ENCODE measurements around the gene PLEKHG5.

The PLEKHG5 gene

DNA sequence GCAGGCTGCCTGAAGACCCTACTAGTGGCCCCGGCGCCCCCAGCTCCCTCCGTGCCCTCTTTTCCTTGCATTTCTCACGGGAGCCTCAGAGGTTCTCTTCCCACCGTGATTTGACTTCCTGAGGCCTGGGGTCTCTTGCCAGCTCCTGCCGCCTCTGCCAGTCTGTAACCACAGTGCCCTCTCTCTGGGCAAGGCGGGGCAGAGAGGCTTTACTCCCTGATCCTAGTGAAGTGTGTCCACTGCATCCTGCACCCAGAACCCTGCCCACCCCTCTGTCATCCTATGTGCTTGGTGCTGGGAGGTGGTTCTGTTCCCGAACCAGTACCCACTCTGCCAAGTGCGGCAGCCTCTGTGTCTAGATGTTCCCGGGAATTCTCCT is 64.5 kb downstream of the PLEKHG5 start:
- no peak overlapping the region for H3K4me3 ChIP-seq (ENCODE audit: low read depth, low read length)
- peaks cover 56% of the 10 kb centered on the region for H3K27me3 ChIP-seq (ENCODE audit: control insufficient read depth, insufficient read depth, low read length)
- H3K4me1 ChIP-seq (ENCODE audit: control insufficient read depth, insufficient read depth, low read length), result peaks cover 7% of the 10 kb centered on the region; the same call in 1 of the 2 replicates
- H3K9me3 ChIP-seq (ENCODE audit: control insufficient read depth, insufficient read depth, low read length), result no peaks in the 10 kb centered on the region
- H3K9ac ChIP-seq (ENCODE audit: low read depth, low read length), result no peak overlapping the region
- H3K27ac ChIP-seq (ENCODE audit: low read depth, low read length), result no peak overlapping the region
- no peaks in the 10 kb centered on the region for H3K36me3 ChIP-seq (ENCODE audit: control insufficient read depth, insufficient read depth, low read length)

- Histone ChIP-seq H3K27me3 (ENCODE audit: control insufficient read depth, insufficient read depth, low read length) (peaks cover 61% of the 10 kb centered on the region), H3K4me3 (ENCODE audit: low read depth, low read length) (no peak overlapping the region), H3K9me3 (ENCODE audit: control insufficient read depth, insufficient read depth, low read length) (no peaks in the 10 kb centered on the region), H3K9ac (ENCODE audit: low read depth, low read length) (no peak overlapping the region), H3K4me1 (ENCODE audit: control insufficient read depth, insufficient read depth, low read length) (peaks cover 7% of the 10 kb centered on the region; the same call in 1 of the 2 replicates), H3K36me3 (ENCODE audit: control insufficient read depth, insufficient read depth, low read length) (no peaks in the 10 kb centered on the region), H3K27ac (ENCODE audit: low read depth, low read length) (no peak overlapping the region)
Observed at GRCh38 chr1:6426277-6426971, 65.0 kb downstream of the PLEKHG5 start.

GRCh38 chr1:6425658-6426057 is 65.8 kb downstream of the PLEKHG5 start:
- H3K27ac ChIP-seq (ENCODE audit: low read depth, low read length), result no peak overlapping the region
- no peak overlapping the region for H3K9ac ChIP-seq (ENCODE audit: low read depth, low read length)

DNA sequence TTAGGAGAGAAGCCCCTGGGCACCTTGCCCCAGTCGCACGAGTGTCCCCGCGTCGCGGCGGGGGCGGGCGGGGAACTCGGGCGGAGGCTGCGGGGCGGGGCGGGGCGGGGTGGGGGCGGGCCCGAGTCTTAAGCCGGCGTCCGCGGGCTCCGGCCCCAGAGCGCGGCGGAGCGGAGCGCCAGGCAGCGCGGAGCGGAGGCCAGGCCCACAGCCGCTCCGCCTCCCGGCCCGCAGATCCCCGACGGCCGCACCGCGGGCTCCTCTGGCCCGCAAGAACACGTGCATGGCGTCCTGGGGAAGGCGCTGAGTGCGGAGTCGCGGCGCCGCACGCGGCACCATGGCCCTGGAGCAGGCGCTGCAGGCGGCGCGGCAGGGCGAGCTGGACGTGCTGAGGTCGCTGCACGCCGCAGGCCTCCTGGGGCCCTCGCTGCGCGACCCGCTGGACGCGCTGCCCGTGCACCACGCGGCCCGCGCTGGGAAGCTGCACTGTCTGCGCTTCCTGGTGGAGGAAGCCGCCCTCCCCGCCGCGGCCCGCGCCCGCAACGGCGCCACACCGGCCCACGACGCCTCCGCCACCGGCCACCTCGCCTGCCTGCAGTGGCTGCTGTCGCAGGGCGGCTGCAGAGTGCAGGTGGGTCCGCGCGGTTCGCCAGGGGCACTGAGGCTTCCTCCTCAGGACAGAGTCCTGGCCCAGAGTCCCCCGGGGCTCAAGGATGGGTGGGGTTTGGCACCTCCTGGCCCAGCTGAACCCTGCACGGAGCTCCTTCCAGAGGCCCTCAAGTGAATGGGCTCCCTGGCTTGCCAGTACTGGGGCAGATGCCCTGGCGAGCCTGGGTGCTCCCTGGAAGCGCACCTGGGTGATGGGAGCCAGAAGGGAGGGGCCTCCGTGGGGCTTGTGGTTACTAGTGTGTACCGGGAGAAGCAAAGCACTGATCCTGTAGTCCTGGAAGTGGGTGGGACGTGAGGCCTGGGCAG is 66.6 kb downstream of the PLEKHG5 start, which contains the start of gene ESPN:
Gene ESPN, plus strand, starts transcription at position 158 of the 975 bp plus-strand sequence. Its CDS starts 180 bp downstream, at position 338.
- Histone ChIP-seq H3K4me1 (ENCODE audit: control insufficient read depth, insufficient read depth, low read length) (peaks cover 3% of the 10 kb centered on the region; the same call in 1 of the 2 replicates), H3K9ac (ENCODE audit: low read depth, low read length) (no peak within 1 kb of the TSS), H3K9me3 (ENCODE audit: control insufficient read depth, insufficient read depth, low read length) (no peaks in the 10 kb centered on the region), H3K4me3 (ENCODE audit: low read depth, low read length) (peak within 1 kb of the TSS; percentile 45; the same call in 1 of the 2 replicates), H3K27ac (ENCODE audit: low read depth, low read length) (no peak within 1 kb of the TSS), H3K27me3 (ENCODE audit: control insufficient read depth, insufficient read depth, low read length) (peaks cover 76% of the 10 kb centered on the region), H3K36me3 (ENCODE audit: control insufficient read depth, insufficient read depth, low read length) (no peaks in the 10 kb centered on the region)

More at GRCh38 chr1:6425658-6426057, 65.8 kb downstream of the PLEKHG5 start:
- Histone ChIP-seq H3K27me3 (ENCODE audit: control insufficient read depth, insufficient read depth, low read length) (peaks cover 69% of the 10 kb centered on the region), H3K4me1 (ENCODE audit: control insufficient read depth, insufficient read depth, low read length) (peaks cover 7% of the 10 kb centered on the region; the same call in 1 of the 2 replicates), H3K4me3 (ENCODE audit: low read depth, low read length) (no peak overlapping the region), H3K36me3 (ENCODE audit: control insufficient read depth, insufficient read depth, low read length) (no peaks in the 10 kb centered on the region), H3K9me3 (ENCODE audit: control insufficient read depth, insufficient read depth, low read length) (no peaks in the 10 kb centered on the region)

GRCh38 chr1:6424000-6424565 is 67.4 kb downstream of the PLEKHG5 start:
- H3K36me3 ChIP-seq (ENCODE audit: control insufficient read depth, insufficient read depth, low read length), result no peaks in the 10 kb centered on the region
- peak overlapping the region; percentile 34; the same call in 1 of the 2 replicates for H3K4me3 ChIP-seq (ENCODE audit: low read depth, low read length)
- no peak overlapping the region for H3K27ac ChIP-seq (ENCODE audit: low read depth, low read length)
- H3K27me3 ChIP-seq (ENCODE audit: control insufficient read depth, insufficient read depth, low read length), result peaks cover 84% of the 10 kb centered on the region
- peaks cover 3% of the 10 kb centered on the region; the same call in 1 of the 2 replicates for H3K4me1 ChIP-seq (ENCODE audit: control insufficient read depth, insufficient read depth, low read length)
- H3K9me3 ChIP-seq (ENCODE audit: control insufficient read depth, insufficient read depth, low read length), result no peaks in the 10 kb centered on the region
- no peak overlapping the region for H3K9ac ChIP-seq (ENCODE audit: low read depth, low read length)

DNA sequence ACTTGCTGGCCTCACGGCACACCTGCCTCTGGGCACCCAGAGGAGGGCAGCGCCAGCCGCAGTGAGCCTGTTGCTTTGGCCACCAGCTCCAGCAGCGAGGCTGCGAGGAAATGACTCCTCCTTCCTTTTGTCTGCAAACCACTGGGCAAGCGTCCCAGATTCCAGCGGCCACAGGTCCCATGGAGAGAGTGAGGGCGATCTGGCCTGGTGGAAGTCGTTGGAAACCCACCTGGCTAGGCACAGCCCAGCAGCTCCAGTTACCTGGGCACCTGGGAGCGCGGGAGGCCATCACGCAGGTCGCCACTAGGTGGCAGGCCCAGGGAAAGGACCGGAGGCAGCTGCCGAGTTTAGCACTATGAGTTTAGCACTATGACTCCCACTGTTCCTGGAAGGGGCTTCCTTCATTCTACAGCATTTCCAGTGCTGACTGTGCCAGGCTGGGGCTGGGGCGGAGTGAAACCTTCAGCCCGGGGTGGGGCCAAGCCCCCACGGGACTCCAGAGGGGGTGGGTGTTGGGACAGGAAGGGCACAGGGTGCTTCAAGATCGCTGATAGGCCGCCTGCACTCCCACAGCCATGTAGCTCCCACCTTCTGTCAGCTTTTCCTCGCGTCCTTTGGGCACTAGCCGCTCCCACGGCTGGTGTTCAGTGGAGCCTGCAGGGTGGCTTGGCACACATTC is 68.0 kb downstream of the PLEKHG5 start:
- no peaks in the 10 kb centered on the region for H3K36me3 ChIP-seq (ENCODE audit: control insufficient read depth, insufficient read depth, low read length)
- H3K4me1 ChIP-seq (ENCODE audit: control insufficient read depth, insufficient read depth, low read length), result peaks cover 3% of the 10 kb centered on the region; the same call in 1 of the 2 replicates
- no peak overlapping the region for H3K9ac ChIP-seq (ENCODE audit: low read depth, low read length)
- peak overlapping the region; percentile 34; the same call in 1 of the 2 replicates for H3K4me3 ChIP-seq (ENCODE audit: low read depth, low read length)
- no peaks in the 10 kb centered on the region for H3K9me3 ChIP-seq (ENCODE audit: control insufficient read depth, insufficient read depth, low read length)
- H3K27me3 ChIP-seq (ENCODE audit: control insufficient read depth, insufficient read depth, low read length), result peaks cover 91% of the 10 kb centered on the region
- no peak overlapping the region for H3K27ac ChIP-seq (ENCODE audit: low read depth, low read length)

DNA sequence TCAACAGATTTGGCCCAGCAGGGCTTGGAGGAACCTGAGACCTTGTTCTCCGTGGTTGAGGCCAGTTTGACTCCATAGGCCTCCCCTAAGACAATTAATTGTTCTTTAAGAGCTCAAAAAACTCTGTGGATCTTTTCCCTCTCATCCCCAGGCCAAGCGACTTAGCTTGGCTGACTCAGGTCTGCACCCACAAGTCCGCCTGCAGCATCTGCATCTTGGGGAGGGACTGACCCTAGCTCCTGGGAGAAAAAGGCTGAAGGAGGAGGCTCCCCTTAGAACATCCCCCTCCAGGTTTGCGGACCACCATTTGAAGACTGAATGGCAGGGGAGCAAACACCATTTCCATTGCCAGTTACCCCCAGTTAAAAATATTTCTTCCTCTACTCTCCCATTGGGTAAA is 70.2 kb downstream of the PLEKHG5 start:
- Histone ChIP-seq H3K36me3 (ENCODE audit: control insufficient read depth, insufficient read depth, low read length) (no peaks in the 10 kb centered on the region), H3K27me3 (ENCODE audit: control insufficient read depth, insufficient read depth, low read length) (peaks cover 99% of the 10 kb centered on the region), H3K9me3 (ENCODE audit: control insufficient read depth, insufficient read depth, low read length) (no peaks in the 10 kb centered on the region), H3K4me3 (ENCODE audit: low read depth, low read length) (no peak overlapping the region), H3K9ac (ENCODE audit: low read depth, low read length) (no peak overlapping the region), H3K4me1 (ENCODE audit: control insufficient read depth, insufficient read depth, low read length) (peaks cover 3% of the 10 kb centered on the region; the same call in 1 of the 2 replicates), H3K27ac (ENCODE audit: low read depth, low read length) (no peak overlapping the region)

DNA sequence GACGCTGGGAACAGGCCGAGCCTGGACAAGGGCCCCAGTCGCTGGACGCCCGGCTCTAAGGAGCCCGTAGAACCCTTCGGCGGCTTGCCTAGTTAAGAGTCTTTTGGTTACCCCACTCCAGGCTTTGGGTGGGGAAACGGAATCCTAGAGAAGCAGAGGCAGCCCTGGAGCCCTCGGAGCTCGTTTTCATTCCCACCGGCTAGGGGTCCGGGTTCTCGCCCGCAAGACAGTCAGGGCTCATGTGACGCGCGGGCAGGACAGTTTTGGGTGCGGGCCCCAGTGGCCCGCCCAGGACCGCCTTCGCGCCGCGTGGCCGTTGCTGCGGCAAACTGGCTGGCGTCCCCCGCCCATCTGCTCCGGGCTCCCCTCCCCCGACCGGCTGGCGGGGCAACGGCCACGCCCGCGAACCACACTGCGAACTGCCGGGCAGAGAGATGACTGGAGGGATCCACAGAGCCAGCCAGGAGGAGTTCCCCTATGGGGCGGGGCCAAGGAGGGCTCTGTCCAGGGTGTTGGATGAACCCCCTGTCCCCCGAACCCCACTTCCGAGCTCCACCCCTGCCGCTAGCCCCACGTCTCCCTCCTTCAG is 70.9 kb downstream of the PLEKHG5 start:
- Histone ChIP-seq H3K9me3 (ENCODE audit: control insufficient read depth, insufficient read depth, low read length) (no peaks in the 10 kb centered on the region), H3K36me3 (ENCODE audit: control insufficient read depth, insufficient read depth, low read length) (no peaks in the 10 kb centered on the region), H3K4me1 (ENCODE audit: control insufficient read depth, insufficient read depth, low read length) (peaks cover 3% of the 10 kb centered on the region; the same call in 1 of the 2 replicates), H3K9ac (ENCODE audit: low read depth, low read length) (no peak overlapping the region), H3K27me3 (ENCODE audit: control insufficient read depth, insufficient read depth, low read length) (peaks cover 99% of the 10 kb centered on the region), H3K27ac (ENCODE audit: low read depth, low read length) (no peak overlapping the region), H3K4me3 (ENCODE audit: low read depth, low read length) (peak overlapping the region; percentile 56)

DNA sequence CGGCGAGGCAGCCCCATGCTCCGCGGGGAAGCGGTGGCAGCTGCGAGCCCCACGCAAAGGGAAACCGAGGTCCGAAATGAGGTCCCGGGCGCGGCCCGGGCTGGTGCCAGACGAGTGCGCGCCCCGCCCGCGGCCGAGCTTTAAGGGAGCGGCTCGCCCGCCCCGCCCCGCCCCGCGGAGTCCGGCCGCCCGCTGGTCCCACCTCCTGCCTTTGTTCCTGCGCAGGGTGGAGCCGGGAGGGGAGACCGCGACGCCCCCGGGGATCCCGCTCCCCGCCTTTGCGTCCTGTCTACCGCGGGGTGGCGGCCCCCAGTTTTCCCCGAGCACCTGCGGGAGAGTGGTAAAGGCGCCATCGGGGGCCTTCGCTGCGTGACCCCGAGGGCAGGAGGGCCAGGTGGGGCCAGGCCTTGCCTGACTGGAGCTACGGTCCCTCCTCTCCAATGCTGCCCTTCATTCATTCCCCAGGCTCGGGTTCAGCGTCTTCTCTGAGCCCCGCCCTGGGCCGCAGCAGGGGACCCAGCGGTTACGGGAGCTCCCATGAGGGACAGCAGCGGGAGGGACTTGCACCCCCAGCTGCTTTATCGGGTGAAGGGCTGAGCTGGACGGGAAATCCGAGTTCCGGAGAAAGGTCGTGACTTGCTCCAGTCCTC is 71.5 kb downstream of the PLEKHG5 start, which contains the start of gene HES2:
Gene HES2, minus strand, starts transcription at position 116 of the 650 bp plus-strand sequence. Its CDS starts 99 bp downstream, at position 17.
- Histone ChIP-seq H3K4me3 (ENCODE audit: low read depth, low read length) (peak within 1 kb of the TSS; percentile 56), H3K27me3 (ENCODE audit: control insufficient read depth, insufficient read depth, low read length) (peaks cover 99% of the 10 kb centered on the region), H3K9me3 (ENCODE audit: control insufficient read depth, insufficient read depth, low read length) (no peaks in the 10 kb centered on the region), H3K36me3 (ENCODE audit: control insufficient read depth, insufficient read depth, low read length) (no peaks in the 10 kb centered on the region), H3K9ac (ENCODE audit: low read depth, low read length) (no peak within 1 kb of the TSS), H3K4me1 (ENCODE audit: control insufficient read depth, insufficient read depth, low read length) (peaks cover 9% of the 10 kb centered on the region), H3K27ac (ENCODE audit: low read depth, low read length) (no peak within 1 kb of the TSS)

Data from HUES48 (cell line).